Suprapubic skin (tissue), 4 donors: ENCODE measurements around the gene GOLGA8T.
"Not testable (repeated sequence)": the region's sequence is repeated elsewhere in the genome, so short reads cannot be mapped to it uniquely, and the experiment has no call there.

Source experiments
- POLR2A ChIP-seq, 2 donors: fragments of 450-650 bp; IDR thresholded peaks; one replicate each; pipeline ENCODE4 v1.6.1; 2017; ENCODE audit warnings: antibody characterized with exemption in 2 of 2, mild to moderate bottlenecking in 2 of 2, moderate library complexity in 2 of 2
- POLR2AphosphoS5 ChIP-seq, 3 donors: sonication (generic); formaldehyde crosslinking; IDR thresholded peaks; one replicate each; pipeline ENCODE4 v1.6.1; 2017; ENCODE audit warnings: antibody characterized with exemption in 3 of 3
- TF ChIP-seq, protein P1 (sequence below), 2 donors: fragments of 200-600 bp in 1 of 2; fragments of 450-650 bp in 1 of 2; sonication (generic) in 1 of 2; IDR thresholded peaks; one replicate each; pipeline ENCODE4 v1.5.1; 2016 to 2019; ENCODE audit warnings: antibody characterized with exemption in 2 of 2, mild to moderate bottlenecking in 1 of 2, moderate library complexity in 1 of 2

DNA sequence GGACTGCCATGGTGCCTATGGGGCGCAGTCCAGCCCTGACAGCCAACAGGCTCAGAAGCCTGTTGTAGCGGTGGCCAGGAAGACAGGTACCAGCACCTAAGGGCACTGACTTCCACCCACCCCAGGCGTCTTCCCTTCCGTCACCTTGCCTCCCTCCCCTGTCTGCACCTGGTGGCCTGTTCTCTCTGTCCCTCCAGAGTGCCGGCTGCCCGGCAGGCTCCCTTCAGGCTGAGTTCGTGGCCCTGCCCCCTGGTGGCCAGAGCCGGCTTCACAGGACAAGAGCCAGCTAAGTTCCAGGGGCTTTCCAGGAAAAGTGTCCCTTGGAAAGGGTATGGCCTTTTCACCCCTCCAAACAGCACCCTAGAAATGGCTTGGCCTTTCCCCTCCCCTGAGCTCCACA lies 15.0 kb downstream of the GOLGA8T start:
- TF ChIP-seq, protein P1, sequence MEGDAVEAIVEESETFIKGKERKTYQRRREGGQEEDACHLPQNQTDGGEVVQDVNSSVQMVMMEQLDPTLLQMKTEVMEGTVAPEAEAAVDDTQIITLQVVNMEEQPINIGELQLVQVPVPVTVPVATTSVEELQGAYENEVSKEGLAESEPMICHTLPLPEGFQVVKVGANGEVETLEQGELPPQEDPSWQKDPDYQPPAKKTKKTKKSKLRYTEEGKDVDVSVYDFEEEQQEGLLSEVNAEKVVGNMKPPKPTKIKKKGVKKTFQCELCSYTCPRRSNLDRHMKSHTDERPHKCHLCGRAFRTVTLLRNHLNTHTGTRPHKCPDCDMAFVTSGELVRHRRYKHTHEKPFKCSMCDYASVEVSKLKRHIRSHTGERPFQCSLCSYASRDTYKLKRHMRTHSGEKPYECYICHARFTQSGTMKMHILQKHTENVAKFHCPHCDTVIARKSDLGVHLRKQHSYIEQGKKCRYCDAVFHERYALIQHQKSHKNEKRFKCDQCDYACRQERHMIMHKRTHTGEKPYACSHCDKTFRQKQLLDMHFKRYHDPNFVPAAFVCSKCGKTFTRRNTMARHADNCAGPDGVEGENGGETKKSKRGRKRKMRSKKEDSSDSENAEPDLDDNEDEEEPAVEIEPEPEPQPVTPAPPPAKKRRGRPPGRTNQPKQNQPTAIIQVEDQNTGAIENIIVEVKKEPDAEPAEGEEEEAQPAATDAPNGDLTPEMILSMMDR (IDR thresholded peaks at IDR 0.05): not testable (repeated sequence)
- TF ChIP-seq POLR2A, POLR2AphosphoS5 (IDR thresholded peaks at IDR 0.05): not testable (repeated sequence)
